AML-193 (cell line): ENCODE results near the gene AP2A1.
"Not testable (repeated sequence)": the region's sequence is repeated elsewhere in the genome, so short reads cannot be mapped to it uniquely, and the experiment has no call there.

Experiments
- DNase-seq, 2 experiments: peaks; one replicate each; lab custom pipeline; 2025; lab: John Stamatoyannopoulos, UW

The AP2A1 gene

GRCh38 chr19:49812997-49813861, 46.4 kb downstream of the AP2A1 start, which contains the start of gene FUZ:
Gene FUZ, minus strand, starts transcription at chr19:49813292. Its CDS starts 186 bp downstream, at chr19:49813106.
- peak; percentile 94 to 96 for DNase-seq

GRCh38 chr19:49814010-49814409, 47.2 kb downstream of the AP2A1 start:
- DNase-seq: no peak

GRCh38 chr19:49816590-49816989, 49.8 kb downstream of the AP2A1 start:
- DNase-seq: no peak

GRCh38 chr19:49817964-49818648, 51.3 kb downstream of the AP2A1 start, which contains the start of gene MED25:
Gene MED25, plus strand, starts transcription at chr19:49818289. Its CDS starts 53 bp downstream, at chr19:49818342.
- DNase-seq: peak; percentile 68

GRCh38 chr19:49818649-49819370, 52.0 kb downstream of the AP2A1 start:
- no peak for DNase-seq

- not testable (repeated sequence) for DNase-seq
These were observed 52.8 kb downstream of the AP2A1 start for GRCh38 chr19:49819452-49820115.

GRCh38 chr19:49820125-49820524, 53.3 kb downstream of the AP2A1 start:
- no peak for DNase-seq

- no peak for DNase-seq
These were observed 56.7 kb downstream of the AP2A1 start for GRCh38 chr19:49823472-49823871.

- no peak for DNase-seq
These were observed 57.9 kb downstream of the AP2A1 start for GRCh38 chr19:49824662-49825061.

GRCh38 chr19:49827034-49827433, 60.2 kb downstream of the AP2A1 start:
- no peak for DNase-seq

GRCh38 chr19:49829200-49829599, 62.4 kb downstream of the AP2A1 start:
- no peak for DNase-seq

GRCh38 chr19:49829721-49830120, 62.9 kb downstream of the AP2A1 start:
- no peak for DNase-seq

GRCh38 chr19:49830766-49831165, 64.0 kb downstream of the AP2A1 start:
- no peak for DNase-seq

- no peak for DNase-seq
These were observed 64.8 kb downstream of the AP2A1 start for GRCh38 chr19:49831592-49831991.

GRCh38 chr19:49832556-49832955, 65.8 kb downstream of the AP2A1 start:
- DNase-seq: no peak

GRCh38 chr19:49833599-49833998, 66.8 kb downstream of the AP2A1 start:
- DNase-seq: no peak

GRCh38 chr19:49835562-49835961, 68.8 kb downstream of the AP2A1 start:
- DNase-seq: no peak

- no peak for DNase-seq
These were observed 69.6 kb downstream of the AP2A1 start for GRCh38 chr19:49836176-49837008.

- no peak for DNase-seq
These were observed 70.2 kb downstream of the AP2A1 start for GRCh38 chr19:49837009-49837310.

- no peak for DNase-seq
These were observed 70.6 kb downstream of the AP2A1 start for GRCh38 chr19:49837425-49837824.
